Fibroblast of mammary gland (primary cell): Measurements from ENCODE around the gene DENND2A.

Experiments
- DNase-seq: peaks from one replicate; pipeline ENCODE4 v3.0.0-alpha.2; 2010; ENCODE audit warnings: low read depth
- H3K4me3 ChIP-seq: 2 replicates; pipeline ENCODE4 v1.5.1; 2011; ENCODE audit warnings: low read depth, mild to moderate bottlenecking, low read length, moderate library complexity; ENCODE audit not compliant: control insufficient read depth
- CTCF ChIP-seq: conservative IDR thresholded peaks from 2 replicates; pipeline ENCODE4 v1.5.1; 2011; ENCODE audit warnings: low read depth, low read length, inconsistent platforms; ENCODE audit not compliant: control insufficient read depth, insufficient read depth

The DENND2A gene

GRCh38 chr7:140587243-140587642, 53.4 kb downstream of the DENND2A start:
- no peak for TF ChIP-seq CTCF

GRCh38 chr7:140586516-140586915, 54.1 kb downstream of the DENND2A start:
- H3K4me3 ChIP-seq: no peak overlapping the region
- no peak for TF ChIP-seq CTCF
- no peak for DNase-seq

More at GRCh38 chr7:140587243-140587642, 53.4 kb downstream of the DENND2A start:
- no peak for DNase-seq
- no peak overlapping the region for H3K4me3 ChIP-seq

- no peak for DNase-seq
- H3K4me3 ChIP-seq: no peak overlapping the region
- no peak for TF ChIP-seq CTCF
These were observed 55.3 kb downstream of the DENND2A start for GRCh38 chr7:140585333-140585732.

GRCh38 chr7:140584195-140584851, 56.3 kb downstream of the DENND2A start:
- H3K4me3 ChIP-seq: no peak overlapping the region
- no peak for DNase-seq
- no peak for TF ChIP-seq CTCF

- no peak overlapping the region for H3K4me3 ChIP-seq
- no peak for DNase-seq
- TF ChIP-seq CTCF: no peak
These were observed 59.2 kb downstream of the DENND2A start for GRCh38 chr7:140581411-140581810.

- TF ChIP-seq CTCF: no peak
- no peak for DNase-seq
- H3K4me3 ChIP-seq: no peak overlapping the region
These were observed 63.0 kb downstream of the DENND2A start for GRCh38 chr7:140577651-140578050.

GRCh38 chr7:140576589-140576988, 64.0 kb downstream of the DENND2A start:
- no peak overlapping the region for H3K4me3 ChIP-seq
- no peak for DNase-seq
- no peak for TF ChIP-seq CTCF
